HepG2 (cell line): ENCODE data around the gene ADGRF1. TPM values are rescaled to one million over a fixed set of nuclear protein-coding genes. Genes with fewer than 3 reads are reported as not detected.

Experiments
- HMG20A ChIP-seq: IDR thresholded peaks from 2 replicates; pipeline ENCODE4 v1.6.1; 2016; ENCODE audit warnings: borderline replicate concordance
- MIER3 ChIP-seq: IDR thresholded peaks from 2 replicates; pipeline ENCODE4 v1.6.1; 2016; ENCODE audit warnings: missing compliant biosample characterization, borderline replicate concordance
- MYPOP ChIP-seq: sonication (generic); formaldehyde crosslinking; IDR thresholded peaks from 2 replicates; pipeline ENCODE4 v1.8.1; 2023; ENCODE audit warnings: mild to moderate bottlenecking, moderate library complexity, missing genetic modification reagents
- POLR2A ChIP-seq, 2 experiments: IDR thresholded peaks; 2 replicates each; pipeline ENCODE4 v1.6.1; 2011; ENCODE audit warnings: low read depth in 2 of 2, low read length in 2 of 2, mild to moderate bottlenecking in 1 of 2, moderate library complexity in 1 of 2; ENCODE audit not compliant: insufficient read depth in 1 of 2
- PPARG ChIP-seq: conservative IDR thresholded peaks from 2 replicates; pipeline ENCODE4 v1.6.1; 2016; ENCODE audit warnings: missing biosample characterization, missing genetic modification reagents
- TFDP2 ChIP-seq: sonication (generic); formaldehyde crosslinking; IDR thresholded peaks from 2 replicates; pipeline ENCODE4 v1.4.0; 2020; ENCODE audit warnings: missing genetic modification reagents
- USF2 ChIP-seq, 2 experiments: sonication (generic) in 1 of 2; formaldehyde crosslinking in 1 of 2; IDR thresholded peaks; 2 replicates each; pipeline versions ENCODE4 v1.5.1 to v1.6.1; 2011 to 2020; ENCODE audit warnings: borderline replicate concordance in 1 of 2, low read depth in 1 of 2, low read length in 1 of 2, mild to moderate bottlenecking in 1 of 2, missing genetic modification reagents in 1 of 2, moderate library complexity in 1 of 2
- ZBTB14 ChIP-seq: sonication (generic); formaldehyde crosslinking; IDR thresholded peaks from 2 replicates; pipeline ENCODE4 v1.4.0; 2020; ENCODE audit warnings: missing genetic modification reagents
- ZBTB34 ChIP-seq: sonication (generic); formaldehyde crosslinking; IDR thresholded peaks from 2 replicates; pipeline ENCODE4 v1.8.0; 2022; ENCODE audit warnings: mild to moderate bottlenecking, missing genetic modification reagents
- ZC3H4 ChIP-seq: sonication (generic); formaldehyde crosslinking; IDR thresholded peaks from 2 replicates; pipeline ENCODE4 v1.4.0; 2020; ENCODE audit warnings: missing genetic modification reagents, borderline replicate concordance
- ZNF18 ChIP-seq: sonication (generic); formaldehyde crosslinking; IDR thresholded peaks from 2 replicates; pipeline ENCODE4 v1.8.0; 2022; ENCODE audit warnings: mild to moderate bottlenecking, missing genetic modification reagents; ENCODE audit not compliant: insufficient replicate concordance
- ZNF276 ChIP-seq: sonication (generic); formaldehyde crosslinking; IDR thresholded peaks from 2 replicates; pipeline ENCODE4 v1.4.0; 2020; ENCODE audit warnings: mild to moderate bottlenecking, low read depth, missing genetic modification reagents
- ZNF451 ChIP-seq: sonication (generic); formaldehyde crosslinking; IDR thresholded peaks from 2 replicates; pipeline ENCODE4 v1.5.0; 2020; ENCODE audit warnings: mild to moderate bottlenecking, missing genetic modification reagents
- ZNF501 ChIP-seq: sonication (generic); formaldehyde crosslinking; IDR thresholded peaks from 2 replicates; pipeline ENCODE4 v1.5.1; 2020; ENCODE audit warnings: mild to moderate bottlenecking, moderate library complexity, missing genetic modification reagents
- ZNF569 ChIP-seq: sonication (generic); formaldehyde crosslinking; IDR thresholded peaks from 2 replicates; pipeline ENCODE4 v1.5.0; 2020; ENCODE audit warnings: mild to moderate bottlenecking, missing genetic modification reagents, moderate library complexity, borderline replicate concordance
- ZNF788 ChIP-seq: sonication (generic); formaldehyde crosslinking; IDR thresholded peaks from 2 replicates; pipeline ENCODE4 v1.5.0; 2020; ENCODE audit warnings: mild to moderate bottlenecking, missing genetic modification reagents, borderline replicate concordance
- ZNF792 ChIP-seq: IDR thresholded peaks from 2 replicates; pipeline ENCODE4 v1.6.1; 2016
- polyA plus RNA-seq, 8 experiments: library from polyadenylated mRNA; depleted of rRNA in 3 of 8; stranded (reverse) in 7 of 8; unstranded in 1 of 8; fragments of >200 nt; fragmentation: Illumina TruSeq in 4 of 8; extraction: Trizol in 4 of 8; gene quantifications; 2 replicates each; pipeline versions ENCODE4 v1.2.1 to v1.2.3, GENCODE V29; 2011 to 2016; ENCODE audit warnings: low read depth in 4 of 8, missing spikeins in 1 of 8, mixed read lengths in 1 of 8; ENCODE audit not compliant: insufficient read depth in 1 of 8
- total RNA-seq, 5 experiments: library from RNA; depleted of rRNA; stranded (reverse); fragments of >200 nt; fragmentation: Illumina TruSeq; extraction: Trizol; gene quantifications; 2 replicates each; pipeline ENCODE4 v1.2.3, GENCODE V29; 2016; ENCODE audit warnings: low read depth in 1 of 5

Gene ADGRF1
- total and polyA plus RNA-seq, 2 of the 13 experiments (the other 11 are each of a cell fraction or from before 2014, with no cell fraction given) = not detected

- no peak for TF ChIP-seq USF2 (IDR thresholded peaks at IDR 0.05; ENCODE audit: low read depth, low read length)
- no peak for TF ChIP-seq USF2 (CRISPR knock-in tag; IDR thresholded peaks at IDR 0.05; ENCODE audit: borderline replicate concordance)
- TF ChIP-seq ZC3H4 (CRISPR knock-in tag) = peak; percentile 7; the same call in 1 of the 2 replicates
- TF ChIP-seq ZNF18 (CRISPR knock-in tag) = peak; percentile 66
- TF ChIP-seq MIER3 (CRISPR knock-in tag) = peak; percentile 86; the same call in 1 of the 2 replicates
- TF ChIP-seq ZNF792 (CRISPR knock-in tag) = peak; percentile 63
- no peak for TF ChIP-seq ZNF501 (CRISPR knock-in tag)
- no peak for TF ChIP-seq ZBTB14 (CRISPR knock-in tag)
- TF ChIP-seq ZNF788 (CRISPR knock-in tag) = peak; percentile 82; the same call in 1 of the 2 replicates
- 0 out of 2 replicates have a peak, but pooled peaks have one; percentile 40 for TF ChIP-seq ZNF451
- peak; percentile 73; the same call in 1 of the 2 replicates for TF ChIP-seq PPARG (CRISPR knock-in tag)
- peak; percentile 94; the same call in 1 of the 2 replicates for TF ChIP-seq HMG20A (CRISPR knock-in tag)
- peak; percentile 43 to 66; a peak in 2 of 4 replicates for TF ChIP-seq POLR2A (IDR thresholded peaks at IDR 0.05; ENCODE audit: insufficient read depth in 1 of 2, low read depth in 2 of 2, low read length in 2 of 2)
- no peak for TF ChIP-seq ZNF569 (CRISPR knock-in tag)
- peak; percentile 45; the same call in 1 of the 2 replicates for TF ChIP-seq TFDP2
- TF ChIP-seq ZNF276 (CRISPR knock-in tag) = no peak
- TF ChIP-seq MYPOP (CRISPR knock-in tag) = 0 out of 2 replicates have a peak, but pooled peaks have one; percentile 18
- peak; percentile 94 for TF ChIP-seq ZBTB34 (CRISPR knock-in tag)
These were observed 33.7 kb upstream of the ADGRF1 start (continued) for GRCh38 chr6:47075741-47076421.
